ENCODE measurements around the gene CASZ1.

Gene CASZ1

GRCh38 chr1:10591010-10591409 lies 205.4 kb downstream of the CASZ1 start:
- no peak for DNase-seq

GRCh38 chr1:10589074-10589473 lies 207.4 kb downstream of the CASZ1 start:
- DNase-seq = no peak

GRCh38 chr1:10588640-10589039 lies 207.8 kb downstream of the CASZ1 start:
- DNase-seq = no peak
